Stimulated activated CD8-positive, alpha-beta memory T cell treated with anti-CD3 and anti-CD28 coated beads, Interleukin-7, amount 100 ng/mL, for 1 hour (primary cell): Measurements from ENCODE around the gene CRABP1.

Experiments
- DNase-seq, 2 donors: peaks; one replicate each; pipeline ENCODE4 v3.0.0-alpha.2; 2020; ENCODE audit warnings: low read depth in 2 of 2

Gene CRABP1

GRCh38 chr15:78340231-78341056, at the start of gene CRABP1:
Gene CRABP1 (plus strand): TSS chr15:78340353. CDS start chr15:78340429, 76 bp downstream.
- DNase-seq = no peak

DNA sequence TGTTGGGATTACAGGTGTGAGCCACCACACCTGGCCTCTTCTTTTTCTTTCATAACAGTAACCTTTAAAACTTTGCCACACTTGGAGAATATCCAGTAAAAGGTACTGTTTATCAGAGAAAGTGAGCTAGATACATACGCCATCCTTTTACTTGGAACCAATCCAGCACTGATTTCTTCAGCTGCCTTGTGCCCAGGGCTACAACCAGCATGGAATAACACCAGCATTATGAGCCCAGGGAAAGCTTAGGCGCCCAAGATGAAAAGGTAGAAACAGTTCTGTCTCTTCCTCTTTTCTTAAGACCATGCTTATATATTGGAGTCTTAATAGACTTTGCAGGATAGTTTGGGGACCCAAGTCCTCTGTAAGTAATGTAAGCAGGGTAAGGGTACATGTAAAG, 49.1 kb upstream of the CRABP1 start:
- DNase-seq = no peak

- no peak for DNase-seq
Observed at GRCh38 chr15:78291698-78292097, 48.5 kb upstream of the CRABP1 start.

DNA sequence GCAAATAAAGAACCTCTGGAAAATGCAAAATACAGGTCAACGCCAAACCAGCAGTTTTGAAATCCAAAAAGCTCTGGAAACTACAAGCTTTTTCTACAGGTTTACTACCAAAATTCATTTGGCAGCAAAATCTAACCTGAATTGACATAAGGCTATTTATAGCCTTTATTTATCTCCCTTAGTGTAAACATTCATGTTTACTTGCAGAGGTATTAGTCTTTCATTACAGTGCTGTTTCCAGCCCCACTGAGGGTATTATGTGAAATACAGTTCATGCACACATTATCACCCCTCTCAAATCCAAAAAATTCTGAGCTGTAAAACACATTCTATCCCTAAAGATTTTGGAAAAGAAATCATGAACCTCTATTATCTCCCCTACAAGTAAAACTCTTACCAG, 47.9 kb upstream of the CRABP1 start:
- DNase-seq = no peak

DNA sequence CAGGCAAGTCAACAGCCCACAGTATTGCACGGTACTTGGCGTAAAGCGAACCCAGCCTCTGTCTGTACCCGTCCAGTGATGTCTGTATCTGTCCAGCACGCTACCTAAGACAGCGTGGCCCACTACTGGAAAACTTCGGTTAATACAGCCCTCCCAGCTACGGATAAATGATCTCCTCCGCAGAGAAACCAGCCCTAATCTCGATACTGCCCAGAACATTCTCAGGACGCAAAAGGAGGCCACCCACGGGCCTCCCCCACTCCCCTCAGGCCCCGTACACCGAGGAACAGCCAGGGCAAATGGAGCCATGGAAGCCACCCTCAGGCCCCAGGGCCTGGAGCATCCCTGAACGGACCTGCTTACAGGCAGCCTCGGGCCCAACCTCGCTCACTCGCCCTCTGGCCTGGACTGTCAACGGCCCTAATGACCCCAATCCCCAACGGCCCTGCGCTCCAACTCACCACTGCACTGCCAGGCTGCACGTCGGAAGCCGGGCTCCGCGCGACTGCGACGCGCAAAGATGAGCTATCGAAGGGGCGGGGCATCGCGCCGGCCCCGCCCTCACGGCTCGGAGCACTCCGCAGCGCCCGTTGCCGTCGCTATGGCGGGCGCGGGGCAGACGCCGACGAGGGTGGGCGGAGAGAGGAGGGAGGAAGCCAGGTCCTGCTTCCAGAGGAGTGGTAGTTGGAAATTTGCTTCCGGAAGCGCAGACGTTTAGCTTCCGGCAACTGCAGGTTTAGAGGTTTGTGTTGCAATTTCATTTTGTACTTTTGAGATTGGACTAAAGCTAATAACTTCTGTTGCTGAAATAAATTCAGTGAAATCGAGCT, 40.8 kb upstream of the CRABP1 start, which contains the start of gene SKIC8:
SKIC8 (minus strand) TSS at position 509 of the 830 bp plus-strand sequence. CDS start 3,923 bp downstream, outside the sequence.
- DNase-seq = peak; percentile 77 to 78

DNA sequence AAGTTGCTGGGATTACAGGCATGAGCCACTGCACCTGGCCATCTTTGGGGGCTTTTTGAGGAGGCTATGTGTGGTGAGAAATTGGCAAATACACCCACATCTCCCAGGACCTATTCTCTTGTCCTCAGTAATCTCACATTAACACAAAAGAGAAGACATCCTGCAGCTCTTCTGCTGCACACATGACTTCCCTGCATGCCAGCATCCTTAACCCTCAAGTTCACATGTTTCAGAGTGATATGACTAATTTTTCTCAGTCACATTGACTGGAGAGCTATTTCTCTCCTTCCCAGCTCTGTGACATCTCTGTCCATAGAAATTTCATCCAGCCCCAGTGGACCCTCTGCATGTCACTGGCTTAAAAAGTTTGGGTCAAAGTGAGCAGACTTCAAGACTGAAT, 38.8 kb upstream of the CRABP1 start:
- no peak for DNase-seq

DNA sequence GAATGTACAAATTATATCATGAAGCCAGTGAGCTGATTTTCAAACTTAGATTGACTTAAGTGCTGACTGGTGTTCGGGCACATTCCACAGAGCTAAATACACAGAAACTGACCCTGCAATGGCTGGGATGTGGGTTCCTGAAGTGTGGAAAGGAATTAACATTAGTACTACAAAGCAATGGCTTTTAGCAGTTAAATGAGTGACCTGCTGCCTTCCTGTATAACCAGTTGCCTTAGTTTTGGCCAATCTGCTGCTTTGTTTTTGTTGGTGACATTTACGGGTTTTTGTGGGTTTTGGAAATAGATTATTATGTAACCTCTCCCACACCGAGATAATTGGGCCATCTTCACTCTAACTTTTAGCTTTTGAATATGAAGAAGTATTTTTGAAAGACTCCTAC, 38.3 kb upstream of the CRABP1 start:
- DNase-seq = no peak

DNA sequence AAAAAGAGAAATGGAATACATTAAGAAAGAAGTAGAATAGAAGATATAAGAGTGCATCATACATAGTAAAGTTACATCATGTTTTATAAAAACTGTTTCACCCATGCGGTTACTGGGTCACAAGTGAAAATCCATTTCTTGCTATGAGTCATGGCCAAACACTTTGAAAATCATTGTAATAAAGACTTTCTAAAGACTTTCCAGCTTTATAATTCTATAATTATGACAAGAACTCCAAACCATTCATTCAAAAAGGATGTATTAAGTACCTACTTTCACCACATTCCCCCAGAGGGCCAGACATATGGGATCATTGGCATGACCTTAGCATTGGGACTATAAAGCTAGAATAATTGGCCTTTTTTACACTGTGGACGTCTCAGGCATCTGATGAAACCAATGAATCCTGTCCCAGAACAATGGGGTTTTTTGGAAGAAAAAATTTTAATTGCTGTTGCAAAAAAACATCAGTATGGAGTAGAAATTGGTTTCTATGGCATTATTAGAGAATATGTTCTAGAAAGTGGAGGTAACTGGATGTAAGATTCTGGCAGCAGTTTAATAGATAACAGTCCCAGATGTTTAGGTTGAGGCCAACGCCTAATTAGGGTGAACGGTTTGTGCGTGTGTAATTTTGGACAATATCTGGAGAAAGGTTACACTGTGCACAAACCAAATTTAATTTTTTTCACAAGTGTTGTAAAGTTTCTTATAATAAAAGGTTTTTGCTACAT, 37.4 kb upstream of the CRABP1 start:
- DNase-seq = no peak

GRCh38 chr15:78304216-78305066, 35.7 kb upstream of the CRABP1 start:
- no peak for DNase-seq

- no peak for DNase-seq
Observed at GRCh38 chr15:78306176-78306774, 33.9 kb upstream of the CRABP1 start.

GRCh38 chr15:78307976-78308375, 32.2 kb upstream of the CRABP1 start:
- no peak for DNase-seq

- peak in 1 of 2 donors; percentile 14 for DNase-seq
Observed at GRCh38 chr15:78308422-78309032, 31.6 kb upstream of the CRABP1 start.

DNA sequence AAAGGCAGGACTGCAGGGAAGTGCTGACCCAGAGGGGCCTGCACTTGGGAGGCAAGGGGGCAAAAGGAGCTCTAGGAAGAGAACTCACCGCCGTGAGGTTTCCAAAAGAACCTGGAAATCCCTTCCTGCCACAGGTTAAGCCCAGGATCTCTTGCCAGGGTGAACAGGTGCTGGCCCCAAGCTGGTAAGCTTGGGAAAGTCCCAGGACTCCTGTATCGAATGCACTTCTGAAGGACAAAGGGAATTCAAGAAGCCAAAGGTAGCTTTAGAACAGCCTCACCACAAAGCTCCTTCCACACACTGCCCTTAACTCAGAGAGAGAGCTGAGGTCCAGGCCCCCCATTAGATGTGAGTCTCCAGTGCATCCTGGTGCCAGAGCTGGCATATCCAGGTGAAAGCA, 28.9 kb upstream of the CRABP1 start:
- DNase-seq = no peak

- DNase-seq = no peak
Observed at GRCh38 chr15:78312536-78312935, 27.6 kb upstream of the CRABP1 start.

DNA sequence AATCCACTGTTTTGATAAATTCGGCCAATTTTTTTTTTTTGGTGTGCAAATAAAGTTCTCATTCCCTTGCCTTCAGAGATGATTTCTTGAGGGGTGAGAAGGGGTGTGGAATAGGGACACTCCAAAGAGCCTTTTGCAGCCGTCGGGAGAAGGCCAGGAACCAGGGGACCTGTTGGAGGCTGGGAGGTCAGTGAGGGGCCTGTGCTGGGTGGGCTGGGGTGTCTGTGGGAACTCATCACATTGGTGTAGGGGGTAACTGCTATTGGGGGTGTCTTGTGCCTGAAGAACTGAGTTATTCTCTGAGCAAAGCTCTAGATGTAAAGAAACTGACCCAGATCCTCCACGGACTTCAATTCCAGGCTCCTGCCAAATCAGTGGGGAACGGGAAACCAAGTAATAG, 27.2 kb upstream of the CRABP1 start:
- DNase-seq = no peak

DNA sequence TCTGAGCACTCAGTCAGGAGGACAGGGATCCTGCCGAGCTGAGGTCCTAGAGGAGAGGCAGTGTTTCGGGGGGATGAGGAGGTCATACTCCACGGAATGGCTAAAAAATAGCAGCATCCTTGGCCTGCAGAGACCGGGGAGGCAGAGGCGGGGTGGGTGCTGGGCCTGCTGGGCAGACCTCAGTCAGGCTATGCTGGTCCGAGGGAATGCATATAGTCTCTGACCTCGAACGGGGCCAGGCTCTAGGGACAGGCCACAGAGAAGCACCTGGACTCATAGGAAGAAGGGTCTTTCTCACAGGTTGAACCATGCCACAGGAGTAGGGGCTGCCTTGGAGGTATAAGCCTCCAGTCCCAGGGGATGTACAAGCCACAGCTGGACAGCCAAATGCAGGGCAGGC, 26.8 kb upstream of the CRABP1 start:
- DNase-seq = no peak

GRCh38 chr15:78314181-78314581, 26.0 kb upstream of the CRABP1 start:
- DNase-seq = no peak

- no peak for DNase-seq
Observed at GRCh38 chr15:78315686-78316282, 24.4 kb upstream of the CRABP1 start.

GRCh38 chr15:78316283-78317083, 23.7 kb upstream of the CRABP1 start:
- no peak for DNase-seq
